WTC11 (cell line): ENCODE data around the gene BICDL1. TPM values are rescaled to one million over a fixed set of nuclear protein-coding genes. Genes with fewer than 3 reads are reported as not detected.
A peak's percentile ranks its signal among the peaks of the same experiment; 100 is the strongest.

Experiments used
- ATAC-seq: fragments of 200-7000 bp; cut with Tn5 transposase; 2 replicates; pipeline ENCODE4 v1.10.0; 2021; ENCODE audit warnings: mild to moderate bottlenecking, moderate library complexity
- CTCF ChIA-PET: fragments of 300-600 bp; sonication (Branson Sonifier 250); formaldehyde crosslinking; loops from one replicate; lab custom pipeline; 2021; ENCODE audit warnings: antibody characterized with exemption; lab: Charles Lee
- POLR2A ChIA-PET: fragments of 350-600 bp; sonication (Branson Sonifier 250); formaldehyde crosslinking; loops from one replicate; lab custom pipeline; 2021; ENCODE audit warnings: antibody characterized with exemption; lab: Charles Lee
- DNase-seq: peaks from one replicate; pipeline ENCODE4 v3.0.0; 2021; ENCODE audit warnings: low spot score
- H3K27ac Mint-ChIP-seq: 2 replicates; pipeline ENCODE4 v1.8.0; 2021; ENCODE audit warnings: mixed read lengths
- H3K27me3 Mint-ChIP-seq: 2 replicates; pipeline ENCODE4 v1.8.0; 2021; ENCODE audit warnings: low read depth, mild to moderate bottlenecking, moderate library complexity, mixed read lengths
- H3K36me3 Mint-ChIP-seq: 2 replicates; pipeline ENCODE4 v1.8.0; 2021; ENCODE audit warnings: mixed read lengths
- H3K4me1 Mint-ChIP-seq: 2 replicates; pipeline ENCODE4 v1.8.0; 2022; ENCODE audit warnings: mixed read lengths
- H3K4me3 Mint-ChIP-seq: 2 replicates; pipeline ENCODE4 v1.8.0; 2021; ENCODE audit warnings: mild to moderate bottlenecking, moderate library complexity, mixed read lengths
- H3K9me3 Mint-ChIP-seq: 2 replicates; pipeline ENCODE4 v1.8.0; 2021; ENCODE audit warnings: mixed read lengths
- ARID4B ChIP-seq: sonication (generic); formaldehyde crosslinking; IDR thresholded peaks from 2 replicates; pipeline ENCODE4 v1.8.0; 2023; ENCODE audit warnings: missing genetic modification reagents, mild to moderate bottlenecking, borderline replicate concordance
- ATF6 ChIP-seq: sonication (generic); formaldehyde crosslinking; IDR thresholded peaks from 2 replicates; pipeline ENCODE4 v1.8.1; 2023; ENCODE audit warnings: mild to moderate bottlenecking, missing genetic modification reagents
- E2F4 ChIP-seq: sonication (generic); formaldehyde crosslinking; IDR thresholded peaks from 2 replicates; pipeline ENCODE4 v1.8.1; 2022; ENCODE audit warnings: low read depth, mild to moderate bottlenecking, moderate library complexity, missing genetic modification reagents, borderline replicate concordance
- EMX1 ChIP-seq: fragments of 250-450 bp; sonication (Bioruptor Pico); IDR thresholded peaks from 2 replicates; pipeline ENCODE4 v1.8.0; 2021; ENCODE audit warnings: mild to moderate bottlenecking
- FOXK1 ChIP-seq: sonication (generic); formaldehyde crosslinking; IDR thresholded peaks from 2 replicates; pipeline ENCODE4 v1.8.0; 2022; ENCODE audit warnings: mild to moderate bottlenecking, moderate library complexity, missing genetic modification reagents
- GTF2I ChIP-seq: fragments of 250-450 bp; sonication (Bioruptor Pico); conservative IDR thresholded peaks from 2 replicates; pipeline ENCODE4 v1.4.0; 2021; ENCODE audit warnings: mild to moderate bottlenecking
- IRF1 ChIP-seq: sonication (generic); formaldehyde crosslinking; IDR thresholded peaks from 2 replicates; pipeline ENCODE4 v1.8.0; 2023; ENCODE audit warnings: missing genetic modification reagents
- KAT7 ChIP-seq: sonication (generic); formaldehyde crosslinking; IDR thresholded peaks from 2 replicates; pipeline ENCODE4 v1.8.1; 2023; ENCODE audit warnings: missing genetic modification reagents, mild to moderate bottlenecking, borderline replicate concordance
- NR2C2 ChIP-seq: sonication (generic); formaldehyde crosslinking; IDR thresholded peaks from 2 replicates; pipeline ENCODE4 v1.8.0; 2022; ENCODE audit warnings: mild to moderate bottlenecking, missing genetic modification reagents
- OVOL2 ChIP-seq: fragments of 250-450 bp; sonication (Bioruptor Pico); IDR thresholded peaks from 2 replicates; pipeline ENCODE4 v1.9.0; 2021; ENCODE audit warnings: mild to moderate bottlenecking, borderline replicate concordance
- PRDM15 ChIP-seq: sonication (generic); formaldehyde crosslinking; IDR thresholded peaks from 2 replicates; pipeline ENCODE4 v1.8.0; 2022; ENCODE audit warnings: missing genetic modification reagents
- ZMAT4 ChIP-seq: fragments of 250-450 bp; sonication (Bioruptor Pico); IDR thresholded peaks from 2 replicates; pipeline ENCODE4 v1.9.0; 2021; ENCODE audit warnings: mild to moderate bottlenecking
- ZNF512 ChIP-seq: sonication (generic); formaldehyde crosslinking; IDR thresholded peaks from 2 replicates; pipeline ENCODE4 v1.8.1; 2022; ENCODE audit warnings: missing genetic modification reagents, borderline replicate concordance
- total RNA-seq: library from RNA; stranded (reverse); gene quantifications from 3 replicates; pipeline ENCODE4 v1.2.3, GENCODE V29; 2021

Gene BICDL1
- total RNA-seq, 1 experiment from 2014 or later = 23.1 TPM

- peak overlapping the region; percentile 58; the same call in 1 of the 2 replicates for H3K27ac Mint-ChIP-seq
These were observed 137.0 kb downstream of the BICDL1 start for GRCh38 chr12:120125792-120126634.

GRCh38 chr12:120126635-120127005 is 137.6 kb downstream of the BICDL1 start:
- no peak for TF ChIP-seq ATF6
- TF ChIP-seq NR2C2 (CRISPR knock-in tag) = no peak
- no peak for TF ChIP-seq EMX1 (CRISPR knock-in tag)
- no peak for TF ChIP-seq E2F4 (CRISPR knock-in tag)
- TF ChIP-seq FOXK1 (CRISPR knock-in tag) = no peak
- no peak for TF ChIP-seq ARID4B
- TF ChIP-seq PRDM15 (CRISPR knock-in tag) = no peak
- no peak for TF ChIP-seq IRF1 (CRISPR knock-in tag)
- no peak overlapping the region for H3K4me3 Mint-ChIP-seq
- H3K4me1 Mint-ChIP-seq = peaks cover 17% of the 10 kb centered on the region
- H3K36me3 Mint-ChIP-seq = peaks cover 44% of the 10 kb centered on the region
- no peak for DNase-seq
- no peaks in the 10 kb centered on the region for H3K27me3 Mint-ChIP-seq
- H3K27ac Mint-ChIP-seq = peak overlapping the region; percentile 90
- peak; percentile 21; the same call in 1 of the 2 replicates for ATAC-seq
- CTCF ChIA-PET = interaction anchor here (0.6 to 1.3 kb wide), 5 partner anchors 10 to 459 kb away, joined by 3 to 5 read pairs (median 3); partner anchors contain the start of genes PRKAB1, PXN and RAB35
- POLR2A ChIA-PET = interaction anchor here (1.2 kb wide), 1 partner anchor 9 kb away, joined by 3 read pairs; no protein-coding TSS in a partner anchor
- no peaks in the 10 kb centered on the region for H3K9me3 Mint-ChIP-seq

More at GRCh38 chr12:120125792-120126634, 137.0 kb downstream of the BICDL1 start:
- Mint-ChIP-seq H3K36me3 (peaks cover 38% of the 10 kb centered on the region), H3K9me3 (no peaks in the 10 kb centered on the region), H3K4me3 (no peak overlapping the region), H3K27me3 (no peaks in the 10 kb centered on the region), H3K4me1 (peaks cover 17% of the 10 kb centered on the region)
- ChIA-PET CTCF (interaction anchor here (0.6 to 1.3 kb wide), 5 partner anchors 9 to 458 kb away, joined by 3 to 5 read pairs (median 3); partner anchors contain the start of genes PRKAB1, PXN and RAB35), POLR2A (no interaction called here)
- no peak for ATAC-seq
- DNase-seq = no peak
- TF ChIP-seq ZMAT4 (CRISPR knock-in tag) (no peak), NR2C2 (CRISPR knock-in tag) (no peak), ZNF512 (CRISPR knock-in tag) (no peak), GTF2I (CRISPR knock-in tag) (no peak), OVOL2 (CRISPR knock-in tag) (no peak), KAT7 (CRISPR knock-in tag) (no peak)
